Skeletal muscle tissue (tissue), 5 donors: ENCODE measurements around the gene GDPGP1. TPM values are rescaled to one million over a fixed set of nuclear protein-coding genes. Genes with fewer than 3 reads are reported as not detected.

ENCODE experiments used
- H3K27ac ChIP-seq: one replicate; pipeline ENCODE4 v1.7.0; 2013; ENCODE audit warnings: mild to moderate bottlenecking, low read depth, low read length, inconsistent platforms
- H3K27me3 ChIP-seq, 3 donors: one replicate each; pipeline ENCODE4 v1.7.0; 2013; ENCODE audit warnings: low read length in 3 of 3; ENCODE audit not compliant: control insufficient read depth in 3 of 3, insufficient read depth in 3 of 3
- H3K36me3 ChIP-seq, 3 donors: one replicate each; pipeline ENCODE4 v1.7.0; 2013; ENCODE audit warnings: low read length in 3 of 3; ENCODE audit not compliant: control insufficient read depth in 3 of 3, insufficient read depth in 3 of 3
- H3K4me1 ChIP-seq, 3 donors: one replicate each; pipeline ENCODE4 v1.7.0; 2013; ENCODE audit warnings: low read length in 3 of 3, mild to moderate bottlenecking in 3 of 3; ENCODE audit not compliant: control insufficient read depth in 3 of 3, insufficient read depth in 3 of 3
- H3K4me3 ChIP-seq, 3 donors: one replicate each; pipeline ENCODE4 v1.7.0; 2013; ENCODE audit warnings: low read length in 3 of 3
- H3K9ac ChIP-seq, 3 donors: one replicate each; pipeline ENCODE4 v1.7.0; 2013; ENCODE audit warnings: low read length in 3 of 3, mild to moderate bottlenecking in 3 of 3, moderate library complexity in 2 of 3, low read depth in 1 of 3
- H3K9me3 ChIP-seq, 3 donors: one replicate each; pipeline ENCODE4 v1.7.0; 2013; ENCODE audit warnings: low read length in 3 of 3; ENCODE audit not compliant: control insufficient read depth in 3 of 3
- small RNA-seq: library from RNA; depleted of rRNA; stranded (forward); fragments of <200 nt; gene quantifications from one replicate; pipeline ENCODE3, GENCODE V24; 2014
- total RNA-seq: library from RNA; depleted of rRNA; stranded (reverse); fragments of >200 nt; gene quantifications from one replicate; pipeline ENCODE4 v1.2.3, GENCODE V29; 2014
- donor health status: Osteomylitis.

GDPGP1 gene
- total RNA-seq, 1 donor from 2014 or later = 3.1 TPM

GRCh38 chr15:90294601-90295269, 60.7 kb downstream of the GDPGP1 start:
- no peaks in the 10 kb centered on the region for H3K9me3 ChIP-seq
- H3K27ac ChIP-seq = no peak overlapping the region
- no peaks in the 10 kb centered on the region for H3K36me3 ChIP-seq
- H3K27me3 ChIP-seq = no peaks in the 10 kb centered on the region
- H3K4me1 ChIP-seq = peaks cover 0 to 3% (median 0%) of the 10 kb centered on the region in 3 donors
- H3K9ac ChIP-seq = no peak overlapping the region
- no peak overlapping the region for H3K4me3 ChIP-seq

DNA sequence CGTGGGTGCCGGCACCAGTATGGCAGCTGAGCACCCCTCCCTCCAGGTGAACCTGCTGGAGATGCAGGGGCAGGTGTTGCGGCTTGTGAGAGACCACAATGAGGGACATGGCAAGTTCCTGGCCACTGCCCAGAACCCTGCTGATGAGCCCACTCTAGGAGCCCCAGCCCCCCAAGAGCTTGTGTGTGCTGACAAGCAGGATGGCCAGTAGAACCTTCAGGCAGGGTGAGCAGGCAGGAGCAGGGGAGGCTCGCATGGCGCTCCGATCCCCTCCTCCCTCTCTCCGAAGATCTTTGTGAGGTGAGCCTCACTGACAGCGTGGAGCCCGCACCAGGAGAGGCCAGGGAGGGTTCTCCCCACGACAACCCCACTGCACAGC, 61.2 kb downstream of the GDPGP1 start:
- Histone ChIP-seq H3K9ac (no peak overlapping the region), H3K27me3 (no peaks in the 10 kb centered on the region), H3K4me3 (no peak overlapping the region)

More for the DNA sequence above, 61.2 kb downstream of the GDPGP1 start:
- Histone ChIP-seq H3K4me1 (peaks cover 0 to 3% (median 0%) of the 10 kb centered on the region in 3 donors), H3K27ac (no peak overlapping the region), H3K36me3 (no peaks in the 10 kb centered on the region), H3K9me3 (no peaks in the 10 kb centered on the region)

Small RNA genes within 50 kb of the gene (small RNA-seq; reads per million reads assigned to genes)
- gene AC091167.3 (not detected), gene RN7SL736P (not detected)

Other genes with a start within 250 kb of the GDPGP1 start
- gene ZNF710, start 232.9 kb upstream of the GDPGP1 start, total RNA-seq = 3.7 TPM
- gene IDH2, start 131.7 kb upstream of the GDPGP1 start, total RNA-seq = 185 TPM
- gene SEMA4B, start 32.9 kb upstream of the GDPGP1 start, total RNA-seq = 7.8 TPM
- gene CIB1, start 268 bp upstream of the GDPGP1 start, total RNA-seq = 7.8 TPM
- gene TTLL13, start 15.3 kb downstream of the GDPGP1 start, total RNA-seq = not detected
- 67.3 TPM for gene NGRN, start 31.5 kb downstream of the GDPGP1 start, total RNA-seq
- 2.1 TPM for gene ZNF774, start 118.1 kb downstream of the GDPGP1 start, total RNA-seq
- gene IQGAP1, start 154.0 kb downstream of the GDPGP1 start, total RNA-seq = 104 TPM